GM12878 (cell line): ENCODE results near the gene UIMC1. TPM values are rescaled to one million over a fixed set of nuclear protein-coding genes. Genes with fewer than 3 reads are reported as not detected.

Experiments used
- ATAC-seq: fragments of 200-7000 bp; cut with Tn5 transposase; 3 replicates; pipeline ENCODE4 v1.9.1; 2020; ENCODE audit warnings: mild to moderate bottlenecking, moderate library complexity
- BruUV-seq: library from RNA; stranded (reverse); fragments of 400-500 nt; replicated peaks from 2 replicates; lab custom pipeline; 2021; lab: Mats Ljungman, UMichigan
- CTCF ChIA-PET: fragments of 300-600 bp; sonication (Branson Sonifier 250); formaldehyde crosslinking; extraction: SDS; loops from one replicate; lab custom pipeline; 2021; ENCODE audit warnings: inconsistent platforms; lab: Yijun Ruan, JAX
- POLR2A ChIA-PET: fragments of 350-600 bp; formaldehyde crosslinking; extraction: SDS; loops from one replicate; lab custom pipeline; 2021; ENCODE audit warnings: inconsistent platforms; lab: Charles Lee
- RAD21 ChIA-PET: fragments of 300-600 bp; sonication (Branson Sonifier 250); formaldehyde crosslinking; loops from one replicate; lab custom pipeline; 2023; ENCODE audit warnings: antibody characterized with exemption; ENCODE audit not compliant: unreplicated experiment; lab: Charles Lee
- SMC1A ChIA-PET: fragments of 300-600 bp; sonication (Branson Sonifier 250); formaldehyde crosslinking; loops from one replicate; lab custom pipeline; 2023; ENCODE audit not compliant: unreplicated experiment, uncharacterized antibody; lab: Charles Lee
- DNase-seq: peaks from one replicate; pipeline ENCODE4 v3.0.0-alpha.2; 2011; ENCODE audit warnings: low read depth, low spot score
- FAIRE-seq: peaks from 3 replicates; lab custom pipeline; 2011; peaks lifted over from hg19 to GRCh38; lab: Jason Lieb, UNC
- H2AFZ ChIP-seq: 2 replicates; pipeline ENCODE4 v1.6.0; 2011; ENCODE audit warnings: low read depth, low read length, control low read depth; ENCODE audit not compliant: control insufficient read depth
- H3K27ac ChIP-seq: 2 replicates; pipeline ENCODE4 v1.5.1; 2011; ENCODE audit warnings: control low read depth; ENCODE audit not compliant: control insufficient read depth, insufficient read depth
- H3K27me3 ChIP-seq, 2 experiments: replicated peaks in 1 of 2; 2 replicates each; pipeline versions ENCODE4 v1.6.0 to v1.6.1; 2011; ENCODE audit warnings: low read length in 1 of 2; ENCODE audit not compliant: control insufficient read depth in 2 of 2, insufficient read depth in 2 of 2
- H3K36me3 ChIP-seq, 2 experiments: 2 replicates each; pipeline ENCODE4 v1.5.1; 2011; ENCODE audit warnings: low read length in 1 of 2; ENCODE audit not compliant: control insufficient read depth in 2 of 2, insufficient read depth in 2 of 2
- H3K4me1 ChIP-seq: 2 replicates; pipeline ENCODE4 v1.6.1; 2011; ENCODE audit warnings: mild to moderate bottlenecking, low read length, moderate library complexity, mixed read lengths; ENCODE audit not compliant: control insufficient read depth, insufficient read depth
- H3K4me2 ChIP-seq: 2 replicates; pipeline ENCODE4 v1.6.0; 2011; ENCODE audit warnings: control low read depth; ENCODE audit not compliant: control insufficient read depth, insufficient read depth
- H3K4me3 ChIP-seq: fragments of 200-600 bp; sonication (generic); 2 replicates; pipeline ENCODE4 v1.5.1; 2016
- H3K79me2 ChIP-seq: 2 replicates; pipeline ENCODE4 v1.6.0; 2011; ENCODE audit warnings: low read length; ENCODE audit not compliant: control insufficient read depth, insufficient read depth
- H3K9ac ChIP-seq: 2 replicates; pipeline ENCODE4 v1.8.0; 2011; ENCODE audit warnings: low read length, control low read depth, mixed read lengths; ENCODE audit not compliant: control insufficient read depth, insufficient read depth
- H3K9me3 ChIP-seq: replicated peaks from 3 replicates; pipeline ENCODE4 v1.5.1; 2011; ENCODE audit warnings: mild to moderate bottlenecking, low read length; ENCODE audit not compliant: control insufficient read depth, insufficient read depth
- H4K20me1 ChIP-seq: 2 replicates; pipeline ENCODE4 v1.6.0; 2011; ENCODE audit not compliant: control insufficient read depth, insufficient read depth
- BACH1 ChIP-seq: fragments of 450-650 bp; IDR thresholded peaks from 2 replicates; pipeline ENCODE4 v1.6.1; 2017; ENCODE audit warnings: mild to moderate bottlenecking, borderline replicate concordance
- CHD1 ChIP-seq: IDR thresholded peaks from 2 replicates; pipeline ENCODE4 v1.6.1; 2012; ENCODE audit warnings: low read depth, low read length, improper control_type of control experiment
- CHD4 ChIP-seq: fragments of 200-600 bp; sonication (generic); IDR thresholded peaks from 2 replicates; pipeline ENCODE4 v1.6.1; 2016; ENCODE audit warnings: mild to moderate bottlenecking
- EED ChIP-seq: sonication (generic); IDR thresholded peaks from 2 replicates; pipeline ENCODE4 v1.6.1; 2016; ENCODE audit warnings: antibody characterized with exemption, low read depth
- HCFC1 ChIP-seq: fragments of 150-350 bp; IDR thresholded peaks from 2 replicates; pipeline ENCODE4 v1.6.1; 2014; ENCODE audit warnings: low read length
- MEF2B ChIP-seq: fragments of 450-650 bp; IDR thresholded peaks from 2 replicates; pipeline ENCODE4 v1.6.1; 2018; ENCODE audit warnings: mild to moderate bottlenecking, moderate library complexity; ENCODE audit not compliant: partially characterized antibody, poor library complexity, severe bottlenecking
- NBN ChIP-seq: fragments of 450-650 bp; IDR thresholded peaks from 2 replicates; pipeline ENCODE4 v1.6.1; 2016
- NFXL1 ChIP-seq: fragments of 450-650 bp; IDR thresholded peaks from 2 replicates; pipeline ENCODE4 v1.6.1; 2017; ENCODE audit warnings: antibody characterized with exemption, mild to moderate bottlenecking, borderline replicate concordance
- NKRF ChIP-seq: fragments of 450-650 bp; conservative IDR thresholded peaks from 2 replicates; pipeline ENCODE4 v1.6.1; 2017; ENCODE audit warnings: mild to moderate bottlenecking, moderate library complexity
- NR2C1 ChIP-seq: fragments of 450-650 bp; IDR thresholded peaks from 2 replicates; pipeline ENCODE4 v1.6.1; 2017; ENCODE audit warnings: antibody characterized with exemption, mild to moderate bottlenecking, moderate library complexity
- NR2C2 ChIP-seq: IDR thresholded peaks from 2 replicates; pipeline ENCODE4 v1.6.1; 2011; ENCODE audit warnings: borderline replicate concordance, low read depth; ENCODE audit not compliant: control insufficient read depth, insufficient read length
- NRF1 ChIP-seq: conservative IDR thresholded peaks from 2 replicates; pipeline ENCODE4 v1.6.1; 2011; ENCODE audit warnings: mild to moderate bottlenecking, low read depth, low read length, improper control_type of control experiment
- SUPT20H ChIP-seq: IDR thresholded peaks from 2 replicates; pipeline ENCODE4 v1.6.1; 2011; ENCODE audit warnings: low read depth, mild to moderate bottlenecking, low read length, moderate library complexity, borderline replicate concordance; ENCODE audit not compliant: control insufficient read depth
- TBL1XR1 ChIP-seq: IDR thresholded peaks from 2 replicates; pipeline ENCODE4 v1.6.1; 2012; ENCODE audit warnings: low read depth, low read length, improper control_type of control experiment
- ZNF24 ChIP-seq: fragments of 450-650 bp; IDR thresholded peaks from 2 replicates; pipeline ENCODE4 v1.6.1; 2017; ENCODE audit warnings: antibody characterized with exemption, mild to moderate bottlenecking
- ZNF622 ChIP-seq: fragments of 450-650 bp; IDR thresholded peaks from 2 replicates; pipeline ENCODE4 v1.6.1; 2017; ENCODE audit warnings: mild to moderate bottlenecking, inconsistent platforms
- WGBS: methylation state at CpG from one replicate; pipeline ENCODE4 v1.1.6; 2016; ENCODE audit warnings: low lambda C conversion rate; ENCODE audit not compliant: insufficient replicate concordance, insufficient coverage; ENCODE audit errors: missing lambda C conversion rate; 5-methylcytosine and 5-hydroxymethylcytosine counted together
- in situ Hi-C: fragments of 300-500 bp; cut with MboI; formaldehyde crosslinking; loops from 9 replicates; pipeline ENCODE4 v1.14.3; 2018; ENCODE audit warnings: mixed read lengths
- intact Hi-C: fragments of 100-400 bp; cut with micrococcal nuclease; formaldehyde crosslinking; loops from one replicate; pipeline ENCODE4 v1.14.2; 2022; ENCODE audit not compliant: unreplicated experiment
- polyA plus RNA-seq, 11 experiments: library from polyadenylated mRNA; depleted of rRNA in 4 of 11; unstranded in 6 of 11; stranded (reverse) in 5 of 11; fragments of >200 nt; fragmentation: Nextera tagmentation in 4 of 11; fragmentation: Illumina TruSeq in 1 of 11; extraction: Ambion mirVana in 4 of 11; extraction: Trizol in 1 of 11; gene quantifications; 1 replicate in 1 of 11; 2 replicates in 10 of 11; pipeline versions ENCODE4 v1.2.1 to v1.2.3, GENCODE V29; 2011 to 2016; ENCODE audit warnings: inconsistent platforms in 2 of 11, missing spikeins in 2 of 11, low read depth in 1 of 11
- total RNA-seq, 4 experiments: library from RNA; depleted of rRNA in 3 of 4; stranded (reverse); fragments of >200 nt in 3 of 4; fragmentation: Illumina TruSeq in 1 of 4; extraction: Trizol in 1 of 4; gene quantifications; 2 replicates each; pipeline versions ENCODE4 v1.2.1 to v1.2.3, GENCODE V29; 2013 to 2021
- TF ChIP-seq, protein P1 (sequence below): IDR thresholded peaks from 2 replicates; pipeline ENCODE4 v1.6.1; 2012; ENCODE audit warnings: low read depth, low read length, improper control_type of control experiment
- TF ChIP-seq, protein P2 (sequence below): fragments of 450-650 bp; formaldehyde crosslinking; IDR thresholded peaks from 2 replicates; pipeline ENCODE4 v1.4.0; 2020; ENCODE audit warnings: mild to moderate bottlenecking, moderate library complexity

UIMC1 gene
- total and polyA plus RNA-seq, 10 of the 15 experiments (the other 5 are each of a cell fraction or from before 2014, with no cell fraction given) = 16.2 to 51.4 (median 32.7) TPM

DNA sequence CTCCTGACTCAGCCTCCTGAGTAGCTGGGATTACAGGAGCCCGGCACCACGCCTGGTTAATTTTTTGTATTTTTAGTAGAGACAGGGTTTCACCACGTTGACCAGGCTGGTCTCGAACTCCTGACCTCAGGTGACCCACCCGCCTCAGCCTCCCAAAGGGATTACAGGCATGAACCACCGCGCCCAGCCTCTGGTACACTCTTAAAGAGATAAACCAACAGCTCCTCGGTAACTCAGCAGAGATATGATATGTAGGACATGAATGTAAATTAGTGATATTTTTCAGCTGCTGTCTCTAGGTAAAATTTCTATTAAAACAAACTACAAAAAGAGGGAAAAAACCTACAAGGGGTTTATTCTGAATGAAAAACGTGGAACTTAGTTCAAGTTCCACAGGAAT lies 64.6 kb downstream of the UIMC1 start:
- intact Hi-C loops = no loop called here
- no TSS peak for BruUV-seq

More for the DNA sequence above, 64.6 kb downstream of the UIMC1 start:
- no peak for ATAC-seq
- peaks cover 3 to 19% of the 10 kb centered on the region in 2 experiments for H3K36me3 ChIP-seq
- TF ChIP-seq BACH1 (no peak), ZNF24 (no peak), CHD1 (no peak), ZNF622 (no peak), NRF1 (no peak), NBN (no peak), NKRF (no peak), TBL1XR1 (no peak), NR2C2 (no peak), NFXL1 (no peak), NR2C1 (no peak), EED (no peak), CHD4 (no peak), SUPT20H (no peak), HCFC1 (no peak), MEF2B (no peak)
- TF ChIP-seq, protein P1, sequence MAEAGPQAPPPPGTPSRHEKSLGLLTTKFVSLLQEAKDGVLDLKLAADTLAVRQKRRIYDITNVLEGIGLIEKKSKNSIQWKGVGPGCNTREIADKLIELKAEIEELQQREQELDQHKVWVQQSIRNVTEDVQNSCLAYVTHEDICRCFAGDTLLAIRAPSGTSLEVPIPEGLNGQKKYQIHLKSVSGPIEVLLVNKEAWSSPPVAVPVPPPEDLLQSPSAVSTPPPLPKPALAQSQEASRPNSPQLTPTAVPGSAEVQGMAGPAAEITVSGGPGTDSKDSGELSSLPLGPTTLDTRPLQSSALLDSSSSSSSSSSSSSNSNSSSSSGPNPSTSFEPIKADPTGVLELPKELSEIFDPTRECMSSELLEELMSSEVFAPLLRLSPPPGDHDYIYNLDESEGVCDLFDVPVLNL = no peak
- TF ChIP-seq, protein P2, sequence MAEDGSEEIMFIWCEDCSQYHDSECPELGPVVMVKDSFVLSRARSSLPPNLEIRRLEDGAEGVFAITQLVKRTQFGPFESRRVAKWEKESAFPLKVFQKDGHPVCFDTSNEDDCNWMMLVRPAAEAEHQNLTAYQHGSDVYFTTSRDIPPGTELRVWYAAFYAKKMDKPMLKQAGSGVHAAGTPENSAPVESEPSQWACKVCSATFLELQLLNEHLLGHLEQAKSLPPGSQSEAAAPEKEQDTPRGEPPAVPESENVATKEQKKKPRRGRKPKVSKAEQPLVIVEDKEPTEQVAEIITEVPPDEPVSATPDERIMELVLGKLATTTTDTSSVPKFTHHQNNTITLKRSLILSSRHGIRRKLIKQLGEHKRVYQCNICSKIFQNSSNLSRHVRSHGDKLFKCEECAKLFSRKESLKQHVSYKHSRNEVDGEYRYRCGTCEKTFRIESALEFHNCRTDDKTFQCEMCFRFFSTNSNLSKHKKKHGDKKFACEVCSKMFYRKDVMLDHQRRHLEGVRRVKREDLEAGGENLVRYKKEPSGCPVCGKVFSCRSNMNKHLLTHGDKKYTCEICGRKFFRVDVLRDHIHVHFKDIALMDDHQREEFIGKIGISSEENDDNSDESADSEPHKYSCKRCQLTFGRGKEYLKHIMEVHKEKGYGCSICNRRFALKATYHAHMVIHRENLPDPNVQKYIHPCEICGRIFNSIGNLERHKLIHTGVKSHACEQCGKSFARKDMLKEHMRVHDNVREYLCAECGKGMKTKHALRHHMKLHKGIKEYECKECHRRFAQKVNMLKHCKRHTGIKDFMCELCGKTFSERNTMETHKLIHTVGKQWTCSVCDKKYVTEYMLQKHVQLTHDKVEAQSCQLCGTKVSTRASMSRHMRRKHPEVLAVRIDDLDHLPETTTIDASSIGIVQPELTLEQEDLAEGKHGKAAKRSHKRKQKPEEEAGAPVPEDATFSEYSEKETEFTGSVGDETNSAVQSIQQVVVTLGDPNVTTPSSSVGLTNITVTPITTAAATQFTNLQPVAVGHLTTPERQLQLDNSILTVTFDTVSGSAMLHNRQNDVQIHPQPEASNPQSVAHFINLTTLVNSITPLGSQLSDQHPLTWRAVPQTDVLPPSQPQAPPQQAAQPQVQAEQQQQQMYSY (CRISPR knock-in tag) = no peak
- no peaks in the 10 kb centered on the region for H3K4me1 ChIP-seq
- H3K4me3 ChIP-seq = no peak overlapping the region
- SMC1A ChIA-PET = no interaction called here
- RAD21 ChIA-PET = interaction anchor here (1.9 kb wide), 1 partner anchor 281 kb away, joined by 5 read pairs; no protein-coding TSS in a partner anchor
- no peaks in the 10 kb centered on the region; the same call in 1 of the 2 replicates for H4K20me1 ChIP-seq
- H3K9me3 ChIP-seq = no peaks in the 10 kb centered on the region
- no peaks in the 10 kb centered on the region for H3K27me3 ChIP-seq
- in situ Hi-C loops = no loop called here
- no peak overlapping the region for H3K4me2 ChIP-seq
- POLR2A ChIA-PET = no interaction called here
- H2AFZ ChIP-seq = no peak overlapping the region
- no peaks in the 10 kb centered on the region for H3K79me2 ChIP-seq
- FAIRE-seq = no peak
- no peak overlapping the region for H3K27ac ChIP-seq
- CTCF ChIA-PET = no interaction called here
- no peak overlapping the region for H3K9ac ChIP-seq
- WGBS = 86% methylated on average over 9 of the region's 9 CpGs
- DNase-seq = no peak
